ENCODE measurements around the gene PPP6R3.
A peak's percentile ranks its signal among the peaks of the same experiment; 100 is the strongest.
"Not testable (repeated sequence)": the region's sequence is repeated elsewhere in the genome, so short reads cannot be mapped to it uniquely, and the experiment has no call there.

PPP6R3 gene, protein sequence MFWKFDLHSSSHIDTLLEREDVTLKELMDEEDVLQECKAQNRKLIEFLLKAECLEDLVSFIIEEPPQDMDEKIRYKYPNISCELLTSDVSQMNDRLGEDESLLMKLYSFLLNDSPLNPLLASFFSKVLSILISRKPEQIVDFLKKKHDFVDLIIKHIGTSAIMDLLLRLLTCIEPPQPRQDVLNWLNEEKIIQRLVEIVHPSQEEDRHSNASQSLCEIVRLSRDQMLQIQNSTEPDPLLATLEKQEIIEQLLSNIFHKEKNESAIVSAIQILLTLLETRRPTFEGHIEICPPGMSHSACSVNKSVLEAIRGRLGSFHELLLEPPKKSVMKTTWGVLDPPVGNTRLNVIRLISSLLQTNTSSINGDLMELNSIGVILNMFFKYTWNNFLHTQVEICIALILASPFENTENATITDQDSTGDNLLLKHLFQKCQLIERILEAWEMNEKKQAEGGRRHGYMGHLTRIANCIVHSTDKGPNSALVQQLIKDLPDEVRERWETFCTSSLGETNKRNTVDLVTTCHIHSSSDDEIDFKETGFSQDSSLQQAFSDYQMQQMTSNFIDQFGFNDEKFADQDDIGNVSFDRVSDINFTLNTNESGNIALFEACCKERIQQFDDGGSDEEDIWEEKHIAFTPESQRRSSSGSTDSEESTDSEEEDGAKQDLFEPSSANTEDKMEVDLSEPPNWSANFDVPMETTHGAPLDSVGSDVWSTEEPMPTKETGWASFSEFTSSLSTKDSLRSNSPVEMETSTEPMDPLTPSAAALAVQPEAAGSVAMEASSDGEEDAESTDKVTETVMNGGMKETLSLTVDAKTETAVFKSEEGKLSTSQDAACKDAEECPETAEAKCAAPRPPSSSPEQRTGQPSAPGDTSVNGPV

DNA sequence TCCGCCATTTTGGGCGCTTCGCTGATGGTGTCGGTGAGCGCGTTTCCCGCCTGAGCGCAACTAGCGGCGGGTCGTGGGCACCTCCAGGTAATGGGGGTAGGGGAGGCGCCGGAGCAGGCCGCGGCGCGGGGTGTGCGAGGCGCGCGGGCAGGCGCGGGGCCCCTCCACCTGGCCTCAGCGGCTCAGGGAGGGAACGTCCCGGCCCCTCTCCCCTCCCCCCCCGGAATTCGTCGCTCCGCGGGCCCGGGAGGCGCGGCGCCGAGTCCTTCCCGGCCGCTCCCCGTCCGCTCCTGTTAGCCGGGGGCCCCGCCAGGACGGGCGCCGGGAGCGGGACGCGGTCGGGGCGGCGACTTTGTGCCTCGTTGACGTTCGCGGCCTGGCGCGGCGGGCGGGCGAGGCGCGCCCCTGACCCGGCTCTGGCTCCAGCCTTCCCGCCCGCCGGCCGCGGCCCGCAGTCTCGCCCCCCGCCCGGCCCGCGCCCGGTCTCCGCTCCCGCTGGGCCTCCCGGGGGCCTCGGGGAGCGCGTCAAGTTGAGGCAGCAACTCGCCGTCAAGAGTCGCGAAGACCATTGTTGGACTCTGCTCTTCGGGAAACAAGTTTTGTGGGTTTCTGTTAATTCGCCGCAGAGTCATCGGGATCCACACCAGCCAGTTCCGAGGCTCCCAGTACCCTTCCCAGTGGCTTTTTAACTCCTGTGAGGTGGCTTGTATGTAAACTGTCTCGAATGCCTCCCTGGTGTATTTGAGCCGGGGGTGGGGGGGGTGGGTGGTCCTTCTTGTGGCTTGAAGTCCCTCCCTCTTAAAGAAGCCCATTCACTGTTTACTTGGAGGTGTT is at the start of gene PPP6R3:
Gene PPP6R3 (plus strand): TSS at position 12 of the 834 bp plus-strand sequence. CDS start 76,913 bp downstream, outside the sequence.
- peak; percentile 90 for DNase-seq

DNA sequence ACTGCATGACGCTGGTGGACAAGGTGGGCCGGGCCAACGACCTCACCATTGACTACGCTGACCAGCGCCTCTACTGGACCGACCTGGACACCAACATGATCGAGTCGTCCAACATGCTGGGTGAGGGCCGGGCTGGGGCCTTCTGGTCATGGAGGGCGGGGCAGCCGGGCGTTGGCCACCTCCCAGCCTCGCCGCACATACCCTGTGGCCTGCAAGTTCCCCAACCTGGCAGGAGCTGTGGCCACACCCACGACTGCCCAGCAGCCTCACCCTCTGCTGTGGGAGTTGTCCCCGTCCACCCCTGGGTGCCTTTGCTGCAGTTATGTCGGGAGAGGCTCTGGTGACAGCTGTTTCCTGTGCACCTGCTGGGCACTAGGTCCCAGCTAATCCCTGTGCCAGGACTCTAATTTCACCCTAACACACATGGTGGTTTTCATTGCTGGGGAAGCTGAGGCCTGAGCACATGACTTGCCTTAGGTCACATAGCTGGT is 49.0 kb upstream of the PPP6R3 start:
- DNase-seq, result peak; percentile 93

DNA sequence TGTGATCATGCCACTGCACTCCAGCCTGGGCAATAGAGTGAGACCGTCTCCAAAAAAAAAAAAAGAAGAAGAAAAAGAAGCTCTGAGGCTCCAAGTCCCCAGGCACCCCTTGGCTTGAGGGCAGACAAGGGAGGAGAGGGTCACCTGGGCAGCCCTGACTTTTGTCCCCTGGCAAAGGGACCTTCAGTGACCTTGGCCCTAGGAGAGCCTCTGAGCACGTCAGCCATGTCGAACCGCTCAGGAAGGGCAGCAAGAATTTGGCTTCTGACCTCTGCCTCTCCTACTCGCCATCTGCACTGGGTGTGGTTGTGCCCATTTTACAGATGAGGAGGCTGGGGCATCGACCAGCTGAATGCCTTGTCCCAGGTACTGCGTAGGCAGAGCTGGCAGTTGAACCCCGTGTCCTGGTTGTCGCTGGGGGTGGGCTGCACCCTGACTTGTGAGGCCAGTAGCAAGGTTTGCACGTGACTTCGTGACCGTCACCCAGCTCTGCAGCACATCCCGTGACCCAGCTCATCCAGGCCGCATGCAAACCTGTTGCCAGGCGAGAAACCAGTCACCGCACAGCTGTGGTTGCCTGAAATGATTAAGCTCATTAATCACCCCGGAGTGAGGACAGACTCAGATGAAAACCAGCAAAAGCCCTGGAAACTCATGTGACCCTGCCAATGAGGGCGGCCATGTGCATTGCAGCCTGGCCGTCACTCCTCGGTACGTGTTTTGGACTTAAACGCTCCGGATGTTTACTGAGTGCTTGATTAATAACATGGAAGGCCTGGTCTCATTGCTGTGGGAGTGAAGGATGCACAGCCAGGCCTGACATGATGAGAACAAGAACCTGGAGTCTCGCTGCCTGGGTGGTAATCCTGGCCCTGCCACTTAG is 47.7 kb upstream of the PPP6R3 start:
- no peak for DNase-seq

DNA sequence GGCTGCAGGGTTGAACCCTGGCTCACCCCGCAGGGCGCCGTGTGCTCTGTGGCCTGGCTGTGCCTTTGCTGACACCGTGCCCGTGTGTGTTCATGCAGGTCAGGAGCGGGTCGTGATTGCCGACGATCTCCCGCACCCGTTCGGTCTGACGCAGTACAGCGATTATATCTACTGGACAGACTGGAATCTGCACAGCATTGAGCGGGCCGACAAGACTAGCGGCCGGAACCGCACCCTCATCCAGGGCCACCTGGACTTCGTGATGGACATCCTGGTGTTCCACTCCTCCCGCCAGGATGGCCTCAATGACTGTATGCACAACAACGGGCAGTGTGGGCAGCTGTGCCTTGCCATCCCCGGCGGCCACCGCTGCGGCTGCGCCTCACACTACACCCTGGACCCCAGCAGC is 47.0 kb upstream of the PPP6R3 start:
- no peak for DNase-seq

DNA sequence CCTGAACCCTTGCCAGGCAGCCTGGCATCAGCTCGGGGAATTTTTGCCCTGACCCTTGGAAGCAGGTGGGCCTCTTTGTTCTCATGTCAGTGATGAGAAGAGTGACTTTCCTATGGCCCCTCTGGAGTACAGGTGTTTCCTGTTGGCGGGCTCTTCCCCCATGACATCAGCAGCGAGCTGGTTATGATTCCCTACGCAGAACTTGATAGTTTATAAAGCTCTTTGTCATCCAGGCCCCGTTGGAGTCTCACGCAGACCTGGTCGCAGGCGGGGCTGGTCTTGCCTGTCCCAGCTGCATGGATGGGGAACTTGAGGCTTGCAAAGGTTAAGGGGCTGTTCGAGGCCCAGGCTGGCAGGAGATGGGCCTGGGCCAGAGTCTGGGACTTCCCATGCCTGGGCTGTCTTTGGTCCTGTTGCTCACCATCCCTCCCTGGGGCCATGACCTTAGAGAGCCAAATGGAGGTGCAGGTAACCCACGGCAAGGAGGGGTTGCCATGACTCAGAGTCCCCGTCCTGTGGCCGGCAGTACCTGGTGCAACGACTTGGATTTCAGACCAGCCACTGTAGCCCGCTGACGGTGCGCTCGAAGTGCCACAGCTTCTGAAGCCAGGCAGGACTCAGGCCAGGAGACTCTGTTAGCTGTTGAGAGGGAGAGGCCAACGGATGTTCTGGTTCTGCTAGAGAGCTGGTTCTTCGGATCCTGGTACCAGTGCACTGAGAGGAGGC is 45.9 kb upstream of the PPP6R3 start:
- no peak for DNase-seq

DNA sequence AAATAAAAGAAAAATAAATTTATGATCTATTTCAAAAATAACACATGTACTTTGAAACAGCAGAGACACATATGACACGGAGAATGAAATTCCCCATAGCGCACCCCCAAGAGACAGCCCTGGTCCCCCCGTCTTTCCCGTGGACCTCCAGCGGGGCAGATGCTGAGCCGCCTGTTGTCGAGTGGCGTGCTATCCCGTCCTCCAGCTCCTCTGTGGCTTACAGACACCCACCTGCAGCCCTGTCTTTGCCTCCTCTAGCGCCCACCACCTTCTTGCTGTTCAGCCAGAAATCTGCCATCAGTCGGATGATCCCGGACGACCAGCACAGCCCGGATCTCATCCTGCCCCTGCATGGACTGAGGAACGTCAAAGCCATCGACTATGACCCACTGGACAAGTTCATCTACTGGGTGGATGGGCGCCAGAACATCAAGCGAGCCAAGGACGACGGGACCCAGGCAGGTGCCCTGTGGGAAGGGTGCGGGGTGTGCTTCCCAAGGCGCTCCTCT is 44.4 kb upstream of the PPP6R3 start:
- DNase-seq, result no peak

DNA sequence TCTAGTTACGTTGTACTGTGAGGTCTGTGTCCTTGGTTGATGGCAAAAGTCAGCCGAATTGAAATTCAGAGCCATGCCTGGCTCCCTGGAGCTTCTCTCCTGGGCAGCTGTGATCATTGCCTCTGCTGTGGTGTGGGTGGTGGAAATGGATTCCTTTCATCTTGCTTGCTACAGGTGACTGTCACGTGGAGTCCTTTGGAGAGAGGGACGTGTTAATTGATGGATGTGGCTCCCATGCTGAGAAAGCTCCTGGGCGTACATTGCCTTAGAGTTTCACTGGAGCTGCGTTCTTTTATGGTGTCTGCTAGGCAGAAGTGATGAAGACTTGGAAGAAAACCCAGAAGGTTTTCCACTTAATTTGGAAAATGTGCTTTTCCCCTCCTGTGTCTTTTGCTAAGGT is 41.9 kb upstream of the PPP6R3 start:
- DNase-seq, result no peak

DNA sequence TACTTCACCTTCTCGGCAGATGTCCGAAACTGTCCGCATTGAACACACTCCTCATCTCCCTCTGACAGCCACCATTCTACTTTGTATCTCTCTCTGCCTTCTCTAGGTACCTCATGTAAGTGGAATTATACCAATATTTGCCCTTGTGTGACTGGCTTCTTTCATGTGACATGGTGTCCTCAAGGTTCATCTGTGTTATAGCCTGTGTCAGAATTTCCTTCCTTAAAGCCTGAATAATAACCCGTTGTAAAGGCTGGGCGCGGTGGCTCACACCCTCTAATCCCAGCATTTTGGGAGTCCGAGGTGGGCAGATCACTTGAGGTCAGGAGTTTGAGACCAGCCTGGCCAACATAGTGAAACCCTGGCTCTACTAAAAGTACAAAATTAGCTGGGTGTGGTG is 40.4 kb upstream of the PPP6R3 start:
- no peak for DNase-seq

DNA sequence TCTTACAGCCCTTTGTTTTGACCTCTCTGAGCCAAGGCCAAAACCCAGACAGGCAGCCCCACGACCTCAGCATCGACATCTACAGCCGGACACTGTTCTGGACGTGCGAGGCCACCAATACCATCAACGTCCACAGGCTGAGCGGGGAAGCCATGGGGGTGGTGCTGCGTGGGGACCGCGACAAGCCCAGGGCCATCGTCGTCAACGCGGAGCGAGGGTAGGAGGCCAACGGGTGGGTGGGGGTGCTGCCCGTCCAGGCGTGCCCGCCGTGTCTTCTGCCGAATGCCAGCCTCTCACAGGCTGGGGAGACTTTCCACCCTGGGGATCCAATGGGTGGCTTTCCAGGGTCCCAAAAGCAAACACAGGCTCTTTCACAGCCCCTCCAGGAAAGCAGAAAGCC is 37.1 kb upstream of the PPP6R3 start:
- DNase-seq, result no peak

DNA sequence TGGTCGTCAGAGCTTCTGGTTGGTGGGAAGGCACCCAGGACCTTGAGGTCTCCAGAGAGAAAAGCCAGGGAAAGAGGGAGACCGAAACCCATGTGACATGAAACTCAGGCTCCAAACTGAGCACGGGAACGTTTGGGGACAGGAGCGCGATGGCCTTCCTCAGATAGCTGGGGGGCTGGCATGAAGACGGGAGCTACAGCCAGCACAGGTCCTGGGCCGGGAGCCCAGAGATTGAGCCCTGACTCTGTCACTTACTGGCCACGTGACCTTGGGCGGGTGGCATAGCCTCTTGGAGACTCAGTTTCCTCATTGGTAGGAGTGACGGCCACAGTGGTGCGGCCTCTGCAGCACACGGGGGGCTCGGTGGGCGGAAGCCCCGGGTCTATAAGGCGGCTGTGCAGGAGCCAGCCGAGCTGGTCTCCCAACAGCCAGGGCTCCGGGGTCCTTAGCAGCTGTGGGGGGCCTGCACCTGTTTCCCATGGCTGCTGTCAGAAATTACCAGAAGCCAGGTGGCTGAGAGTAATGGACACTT is 36.4 kb upstream of the PPP6R3 start:
- no peak for DNase-seq

DNA sequence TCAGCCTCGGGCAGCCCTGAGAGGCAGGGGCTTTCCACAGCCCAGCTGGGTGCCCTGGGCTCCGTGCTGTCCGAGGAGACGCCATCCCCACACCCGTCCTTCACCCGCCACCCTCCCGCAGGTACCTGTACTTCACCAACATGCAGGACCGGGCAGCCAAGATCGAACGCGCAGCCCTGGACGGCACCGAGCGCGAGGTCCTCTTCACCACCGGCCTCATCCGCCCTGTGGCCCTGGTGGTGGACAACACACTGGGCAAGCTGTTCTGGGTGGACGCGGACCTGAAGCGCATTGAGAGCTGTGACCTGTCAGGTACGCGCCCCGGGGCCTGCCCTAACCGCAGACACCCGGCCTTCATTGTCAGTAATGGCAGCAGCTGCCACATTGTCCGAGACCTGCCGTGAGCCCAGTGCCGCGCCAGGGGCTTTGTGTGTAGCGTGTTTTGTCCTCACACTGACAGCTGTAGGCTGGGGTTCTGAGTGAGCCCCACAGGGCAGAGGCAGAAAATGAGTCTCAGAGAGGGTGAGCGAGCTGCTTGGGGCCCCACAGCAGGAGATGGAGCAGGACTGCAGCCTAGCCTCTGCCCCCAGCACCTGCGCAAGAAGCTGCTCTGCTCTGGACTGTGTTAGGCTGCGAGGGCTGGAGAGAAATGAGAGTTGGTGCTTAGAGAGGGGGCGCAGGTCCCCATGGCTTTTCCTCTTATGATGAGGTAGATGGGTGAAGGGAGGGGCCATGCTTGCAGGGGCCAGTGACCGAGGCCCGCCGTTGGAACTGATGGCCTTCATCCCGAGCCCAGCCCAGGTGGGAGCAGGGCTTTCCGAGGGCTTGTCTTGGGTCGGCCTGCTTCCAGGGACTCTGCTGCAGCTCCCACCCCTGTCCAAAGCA is 35.3 kb upstream of the PPP6R3 start:
- no peak for DNase-seq

DNA sequence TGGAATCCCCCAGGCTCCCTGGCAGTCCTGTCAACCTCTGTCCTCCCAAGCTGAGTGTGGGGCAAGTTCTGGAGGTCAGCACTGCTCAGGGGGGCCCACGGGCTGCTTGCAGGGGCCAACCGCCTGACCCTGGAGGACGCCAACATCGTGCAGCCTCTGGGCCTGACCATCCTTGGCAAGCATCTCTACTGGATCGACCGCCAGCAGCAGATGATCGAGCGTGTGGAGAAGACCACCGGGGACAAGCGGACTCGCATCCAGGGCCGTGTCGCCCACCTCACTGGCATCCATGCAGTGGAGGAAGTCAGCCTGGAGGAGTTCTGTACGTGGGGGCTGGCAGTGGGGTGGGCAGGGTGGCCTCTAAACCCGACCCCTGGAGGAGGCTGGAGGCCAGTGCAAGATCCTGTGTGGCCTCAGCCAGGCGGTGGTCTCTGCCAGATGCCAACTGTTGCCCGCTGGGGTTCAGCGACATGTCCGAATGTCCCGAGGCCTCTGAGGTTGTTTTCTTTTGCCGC is 34.6 kb upstream of the PPP6R3 start:
- no peak for DNase-seq

DNA sequence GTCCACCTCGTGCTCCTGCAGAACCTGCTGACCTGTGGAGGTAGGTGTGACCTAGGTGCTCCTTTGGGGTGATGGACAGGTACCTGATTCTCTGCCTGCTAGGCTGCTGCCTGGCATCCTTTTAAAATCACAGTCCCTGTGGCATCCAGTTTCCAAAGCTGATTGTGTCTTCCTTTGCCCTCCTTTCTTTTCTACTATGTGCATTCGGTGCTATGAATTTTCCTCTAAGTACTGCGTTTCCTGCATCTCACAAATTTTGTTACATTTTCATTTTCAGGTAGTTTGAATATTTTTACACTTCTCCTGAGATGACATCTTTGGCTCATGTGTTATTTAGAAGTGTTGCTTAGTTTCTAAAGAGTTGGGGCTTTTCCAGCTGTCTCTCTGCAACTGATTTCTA is 30.9 kb upstream of the PPP6R3 start:
- DNase-seq, result no peak

DNA sequence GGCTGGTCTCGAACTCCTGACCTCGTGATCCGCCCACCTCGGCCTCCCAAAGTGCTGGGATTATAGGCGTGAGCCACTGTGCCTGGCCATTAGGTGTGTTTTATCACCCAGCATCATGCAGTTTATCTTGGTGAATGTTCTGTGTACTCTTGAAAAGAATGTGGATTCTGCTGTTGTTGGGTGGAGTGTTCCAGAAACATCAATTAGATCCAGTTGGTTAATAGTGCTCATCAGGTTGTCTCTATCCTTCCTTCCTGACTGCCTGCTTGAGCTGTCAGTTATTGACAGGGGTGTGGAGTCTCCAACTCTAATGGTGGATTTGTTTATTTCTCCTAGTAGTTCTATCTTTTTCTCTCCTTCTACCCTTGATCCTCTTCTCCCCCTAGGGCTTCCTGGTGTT is 30.2 kb upstream of the PPP6R3 start:
- DNase-seq, result peak; percentile 54

DNA sequence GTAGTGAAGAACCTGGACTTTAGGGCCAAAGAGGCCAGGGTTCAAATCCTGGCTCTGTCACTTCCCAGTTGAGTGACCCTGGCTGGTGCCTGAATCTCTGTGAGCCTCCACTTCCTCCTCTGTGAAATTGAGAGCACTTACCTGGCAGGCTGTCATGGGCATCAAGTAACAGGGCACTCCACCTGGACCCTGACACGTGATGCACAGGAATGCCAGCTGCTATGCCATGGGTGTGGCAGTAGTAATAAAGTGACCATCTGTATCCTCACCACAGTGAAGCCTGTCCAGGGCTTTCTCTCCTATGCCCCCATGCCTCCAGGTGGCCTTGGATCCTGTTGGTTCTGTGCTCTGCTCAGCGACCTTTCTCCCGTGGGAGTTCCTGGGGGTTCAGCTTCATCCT is 29.8 kb upstream of the PPP6R3 start:
- DNase-seq, result peak; percentile 91

DNA sequence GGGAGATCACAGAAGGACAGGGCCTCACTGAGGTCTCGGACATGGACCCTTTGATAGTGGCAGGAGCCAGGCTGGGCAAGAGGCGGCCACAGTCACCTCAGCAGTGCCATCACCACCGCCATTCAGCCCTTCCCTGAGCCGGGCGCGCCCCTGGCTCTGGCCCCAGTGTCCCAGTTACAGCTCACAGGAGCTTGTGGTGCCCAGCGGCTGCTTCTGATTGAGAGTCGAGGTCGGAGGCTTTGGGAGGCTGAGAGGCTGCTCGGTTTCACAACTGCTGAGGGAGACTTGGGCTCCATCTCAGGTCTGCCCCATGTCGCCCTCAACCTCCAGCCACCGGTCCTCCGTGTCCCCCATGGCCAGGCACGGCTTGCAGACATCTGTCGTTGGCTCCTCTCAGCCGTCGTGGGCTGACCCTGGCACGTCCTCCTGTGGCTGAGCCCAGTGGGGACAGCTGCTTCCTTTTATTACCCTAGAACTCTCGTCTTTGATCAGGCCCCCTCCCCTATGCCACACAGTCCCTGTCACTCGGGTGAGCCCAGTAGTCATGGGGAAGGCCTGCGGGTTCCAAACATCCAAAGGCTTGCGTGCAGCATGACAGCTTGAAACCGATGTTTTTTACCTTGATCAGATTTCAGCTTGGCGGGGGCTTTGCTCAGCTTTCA is 28.4 kb upstream of the PPP6R3 start:
- no peak for DNase-seq

DNA sequence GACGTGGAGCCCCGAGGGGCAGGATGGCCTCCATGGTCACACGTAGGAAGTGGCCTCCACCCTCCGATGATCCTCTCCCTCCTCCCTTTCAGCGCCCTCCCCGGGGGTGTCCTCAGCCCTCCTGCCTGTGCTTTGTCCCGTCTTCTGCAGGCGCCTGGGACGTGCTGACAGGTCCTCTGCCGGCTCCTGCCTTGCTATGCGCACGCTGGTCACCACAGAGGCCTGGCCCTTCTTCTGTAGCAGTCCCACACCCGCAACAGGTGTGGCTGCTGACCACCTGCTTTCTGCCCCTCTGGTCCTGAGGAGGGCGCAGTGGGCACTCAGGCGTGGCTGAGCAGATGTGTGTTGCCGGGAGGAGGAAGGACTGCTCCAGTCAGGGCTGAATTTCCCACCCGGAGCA is 27.7 kb upstream of the PPP6R3 start:
- no peak for DNase-seq

DNA sequence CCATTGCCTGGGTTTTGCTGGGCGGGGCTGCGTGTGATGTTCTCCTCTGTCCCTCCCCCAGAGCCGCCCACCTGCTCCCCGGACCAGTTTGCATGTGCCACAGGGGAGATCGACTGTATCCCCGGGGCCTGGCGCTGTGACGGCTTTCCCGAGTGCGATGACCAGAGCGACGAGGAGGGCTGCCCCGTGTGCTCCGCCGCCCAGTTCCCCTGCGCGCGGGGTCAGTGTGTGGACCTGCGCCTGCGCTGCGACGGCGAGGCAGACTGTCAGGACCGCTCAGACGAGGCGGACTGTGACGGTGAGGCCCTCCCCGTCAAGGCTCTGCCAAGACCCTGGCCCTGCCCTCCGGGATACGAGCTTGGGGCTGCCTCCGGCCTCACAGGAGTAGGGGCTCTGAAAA is 27.0 kb upstream of the PPP6R3 start:
- no peak for DNase-seq

DNA sequence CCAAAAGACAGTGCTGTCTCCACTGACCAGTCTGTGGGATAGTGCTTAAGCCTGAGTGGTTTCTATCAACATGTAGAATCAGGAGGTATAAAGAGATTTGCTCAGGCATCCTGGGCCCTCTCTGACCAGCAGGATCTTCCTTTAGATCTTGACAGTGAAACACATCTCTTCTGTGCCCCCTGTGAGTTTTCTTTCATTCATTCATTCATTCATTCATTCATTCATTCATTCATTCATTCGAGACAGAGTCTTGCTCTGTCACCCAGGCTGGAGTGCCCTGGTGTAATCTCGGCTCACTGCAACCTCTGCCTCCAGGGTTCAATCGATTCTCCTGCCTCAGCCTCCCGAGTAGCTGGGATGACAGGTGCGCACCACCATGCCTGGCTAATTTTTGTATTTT is 26.4 kb upstream of the PPP6R3 start:
- not testable (repeated sequence) for DNase-seq
